ENCODE measurements around the gene HERPUD1. TPM values are rescaled to one million over a fixed set of nuclear protein-coding genes. Genes with fewer than 3 reads are reported as not detected.

The HERPUD1 gene
- polyA plus RNA-seq, 2 of the 4 experiments (the other 2 are of a cell fraction) = 65.8 to 140 TPM

DNA sequence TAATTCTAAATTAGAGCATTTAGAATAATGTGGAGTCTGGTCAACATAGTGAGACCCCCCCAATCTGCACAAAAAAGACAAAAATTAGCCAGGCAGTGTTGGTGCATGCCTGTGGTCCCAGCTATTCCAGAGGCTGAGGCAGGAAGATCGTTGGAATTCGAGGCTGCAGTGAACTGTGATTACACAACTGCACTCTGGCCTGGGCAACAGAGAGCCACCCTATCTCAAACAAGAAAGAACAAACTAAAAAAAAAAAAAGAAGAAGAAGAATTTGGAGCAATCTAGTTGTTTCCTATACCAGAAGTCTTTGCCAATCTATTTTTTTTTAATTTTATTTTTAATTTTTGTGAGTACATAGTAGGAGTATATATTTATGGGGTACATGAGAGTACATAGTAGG is 35.8 kb downstream of the HERPUD1 start:
- POLR2A ChIA-PET = no interaction called here
- DNase-seq (ENCODE audit: low read depth in 1 of 2, low spot score in 1 of 2) = no peak
- ATAC-seq = no peak
- 15% methylated on average over 2 of the region's 2 CpGs for WGBS (ENCODE audit: missing lambda C conversion rate)
- Histone ChIP-seq H3K4me3 (no peak overlapping the region), H3K4me1 (peaks cover 3% of the 10 kb centered on the region; the same call in 1 of the 3 replicates), H3K4me2 (no peak overlapping the region), H3K27ac (no peak overlapping the region), H3K9me3 (no peaks in the 10 kb centered on the region)
- TF ChIP-seq POLR2A (IDR thresholded peaks at IDR 0.05; ENCODE audit: low read length) (no peak), NR3C1 (IDR thresholded peaks at IDR 0.05) (no peak), HOXA7 (CRISPR knock-in tag; IDR thresholded peaks at IDR 0.05) (no peak), BHLHE40 (IDR thresholded peaks at IDR 0.05; ENCODE audit: low read depth, low read length) (no peak), NPAS2 (CRISPR knock-in tag; IDR thresholded peaks at IDR 0.05; ENCODE audit: borderline replicate concordance) (no peak), MAFK (IDR thresholded peaks at IDR 0.05; ENCODE audit: partially characterized antibody) (no peak), FOSL2 (IDR thresholded peaks at IDR 0.05) (no peak), FOSL2 (CRISPR knock-in tag; IDR thresholded peaks at IDR 0.05) (no peak), EHMT2 (IDR thresholded peaks at IDR 0.05; ENCODE audit: low read depth) (no peak), HOXB13 (CRISPR knock-in tag; IDR thresholded peaks at IDR 0.05; ENCODE audit: low read depth) (no peak), CBX8 (IDR thresholded peaks at IDR 0.05) (no peak), RAD21 (conservative IDR thresholded peaks at IDR 0.05 in 1 of 2, IDR thresholded peaks at IDR 0.05 in 1 of 2) (no peak), RARB (CRISPR knock-in tag; IDR thresholded peaks at IDR 0.05) (no peak), USF2 (IDR thresholded peaks at IDR 0.05) (no peak), HMGXB4 (CRISPR knock-in tag; IDR thresholded peaks at IDR 0.05; ENCODE audit: borderline replicate concordance) (no peak), GATA3 (IDR thresholded peaks at IDR 0.05; ENCODE audit: borderline replicate concordance) (no peak), CHD2 (IDR thresholded peaks at IDR 0.05; ENCODE audit: low read length, partially characterized antibody) (no peak), RNF2 (IDR thresholded peaks at IDR 0.05; ENCODE audit: borderline replicate concordance, low read depth) (no peak)
- TF ChIP-seq, protein P1, sequence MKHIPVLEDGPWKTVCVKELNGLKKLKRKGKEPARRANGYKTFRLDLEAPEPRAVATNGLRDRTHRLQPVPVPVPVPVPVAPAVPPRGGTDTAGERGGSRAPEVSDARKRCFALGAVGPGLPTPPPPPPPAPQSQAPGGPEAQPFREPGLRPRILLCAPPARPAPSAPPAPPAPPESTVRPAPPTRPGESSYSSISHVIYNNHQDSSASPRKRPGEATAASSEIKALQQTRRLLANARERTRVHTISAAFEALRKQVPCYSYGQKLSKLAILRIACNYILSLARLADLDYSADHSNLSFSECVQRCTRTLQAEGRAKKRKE (CRISPR knock-in tag; IDR thresholded peaks at IDR 0.05; ENCODE audit: low read depth) = no peak
- TF ChIP-seq, protein P2, sequence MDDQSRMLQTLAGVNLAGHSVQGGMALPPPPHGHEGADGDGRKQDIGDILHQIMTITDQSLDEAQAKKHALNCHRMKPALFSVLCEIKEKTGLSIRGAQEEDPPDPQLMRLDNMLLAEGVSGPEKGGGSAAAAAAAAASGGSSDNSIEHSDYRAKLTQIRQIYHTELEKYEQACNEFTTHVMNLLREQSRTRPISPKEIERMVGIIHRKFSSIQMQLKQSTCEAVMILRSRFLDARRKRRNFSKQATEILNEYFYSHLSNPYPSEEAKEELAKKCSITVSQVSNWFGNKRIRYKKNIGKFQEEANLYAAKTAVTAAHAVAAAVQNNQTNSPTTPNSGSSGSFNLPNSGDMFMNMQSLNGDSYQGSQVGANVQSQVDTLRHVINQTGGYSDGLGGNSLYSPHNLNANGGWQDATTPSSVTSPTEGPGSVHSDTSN (IDR thresholded peaks at IDR 0.05) = no peak
- TF ChIP-seq, protein P3, sequence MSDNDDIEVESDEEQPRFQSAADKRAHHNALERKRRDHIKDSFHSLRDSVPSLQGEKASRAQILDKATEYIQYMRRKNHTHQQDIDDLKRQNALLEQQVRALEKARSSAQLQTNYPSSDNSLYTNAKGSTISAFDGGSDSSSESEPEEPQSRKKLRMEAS (IDR thresholded peaks at IDR 0.05) = no peak
- no peak for FAIRE-seq
- CTCF ChIA-PET = interaction anchor here (0.6 to 5.5 kb wide), 3 partner anchors 16 to 101 kb away, joined by 3 to 38 read pairs (median 15); no protein-coding TSS in a partner anchor

DNA sequence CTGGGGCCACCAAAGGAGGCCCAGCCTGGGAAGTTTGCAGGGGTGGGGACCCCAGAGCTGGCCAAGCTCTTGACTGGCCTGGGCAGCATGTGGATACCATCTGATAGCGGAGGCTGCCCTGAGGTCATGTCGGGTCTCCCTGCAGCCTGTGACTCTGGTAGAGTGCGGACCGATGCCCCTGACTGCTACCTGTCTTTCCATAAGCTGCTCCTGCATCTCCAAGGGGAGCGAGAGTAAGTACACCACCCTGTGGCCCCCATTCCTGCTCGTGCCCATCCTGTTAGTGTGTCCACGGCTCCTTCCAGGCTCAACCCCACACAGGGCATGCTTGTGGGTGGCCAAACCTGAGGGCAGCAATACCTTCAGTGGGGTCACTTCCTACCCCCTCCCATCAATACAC is 37.8 kb downstream of the HERPUD1 start:
- no peak overlapping the region for H3K4me3 ChIP-seq
- no peak for DNase-seq (ENCODE audit: low read depth in 1 of 2, low spot score in 1 of 2)
- FAIRE-seq = no peak
- no peak for TF ChIP-seq HMGXB4 (CRISPR knock-in tag; IDR thresholded peaks at IDR 0.05; ENCODE audit: borderline replicate concordance)
- TF ChIP-seq ZC3H11A (IDR thresholded peaks at IDR 0.05) = no peak
- no peak for TF ChIP-seq RARB (CRISPR knock-in tag; IDR thresholded peaks at IDR 0.05)
- TF ChIP-seq RAD21 (conservative IDR thresholded peaks at IDR 0.05 in 1 of 2, IDR thresholded peaks at IDR 0.05 in 1 of 2) = no peak
- no peak for TF ChIP-seq RFX5 (IDR thresholded peaks at IDR 0.05)
- no peak for TF ChIP-seq JUN (IDR thresholded peaks at IDR 0.05)
- TF ChIP-seq NFE2L2 (conservative IDR thresholded peaks at IDR 0.05; ENCODE audit: low read length) = no peak
- no peak for TF ChIP-seq JUNB (IDR thresholded peaks at IDR 0.05)
- no peak for TF ChIP-seq FOSB (CRISPR knock-in tag; IDR thresholded peaks at IDR 0.05)
- TF ChIP-seq CHD2 (IDR thresholded peaks at IDR 0.05; ENCODE audit: low read length, partially characterized antibody) = no peak
- no peak for TF ChIP-seq USF2 (IDR thresholded peaks at IDR 0.05)
- no peak for TF ChIP-seq E2F6 (IDR thresholded peaks at IDR 0.05; ENCODE audit: borderline replicate concordance, low read depth)
- TF ChIP-seq RNF2 (IDR thresholded peaks at IDR 0.05; ENCODE audit: borderline replicate concordance, low read depth) = no peak
- TF ChIP-seq SMC3 (IDR thresholded peaks at IDR 0.05) = no peak
- no peak for TF ChIP-seq ZNF302 (CRISPR knock-in tag; IDR thresholded peaks at IDR 0.05)
- no peak for TF ChIP-seq HOXB13 (CRISPR knock-in tag; IDR thresholded peaks at IDR 0.05; ENCODE audit: low read depth)
- TF ChIP-seq MYC (IDR thresholded peaks at IDR 0.05; ENCODE audit: borderline replicate concordance, low read length) = no peak

More for the DNA sequence above, 37.8 kb downstream of the HERPUD1 start:
- H3K4me2 ChIP-seq = no peak overlapping the region
- WGBS (ENCODE audit: missing lambda C conversion rate) = 54% methylated on average over 7 of the region's 7 CpGs
- H3K9me3 ChIP-seq = no peaks in the 10 kb centered on the region
- H3K4me1 ChIP-seq = peaks cover 2% of the 10 kb centered on the region; the same call in 1 of the 3 replicates
- ChIA-PET CTCF (interaction anchor here (0.7 to 2.2 kb wide), 5 partner anchors 17 to 123 kb away, joined by 3 to 7 read pairs (median 4); partner anchors contain the start of gene CPNE2), POLR2A (no interaction called here)
- ATAC-seq = no peak
- no peak overlapping the region for H3K27ac ChIP-seq
